Osteoblast (primary cell): ENCODE measurements around the gene CCT2. TPM values are rescaled to one million over a fixed set of nuclear protein-coding genes. Genes with fewer than 3 reads are reported as not detected.

Experiments
- DNase-seq: peaks from one replicate; pipeline ENCODE4 v3.0.0; 2011; ENCODE audit warnings: low spot score, mixed read lengths; ENCODE audit not compliant: insufficient read length; ENCODE audit errors: missing footprints
- H2AFZ ChIP-seq: 2 replicates; pipeline ENCODE4 v1.6.0; 2011; ENCODE audit warnings: mild to moderate bottlenecking, low read length
- H3K27ac ChIP-seq: 2 replicates; pipeline ENCODE4 v1.5.1; 2011; ENCODE audit warnings: mild to moderate bottlenecking, low read depth, low read length, moderate library complexity
- H3K27me3 ChIP-seq: 2 replicates; pipeline ENCODE4 v1.6.0; 2012; ENCODE audit warnings: mild to moderate bottlenecking, control low read depth, inconsistent platforms, low read length, moderate library complexity; ENCODE audit not compliant: insufficient read depth
- H3K36me3 ChIP-seq: 2 replicates; pipeline ENCODE4 v1.5.1; 2011; ENCODE audit warnings: mild to moderate bottlenecking, low read length, control low read depth, moderate library complexity; ENCODE audit not compliant: insufficient read depth
- H3K4me1 ChIP-seq: 2 replicates; pipeline ENCODE4 v1.5.1; 2011; ENCODE audit warnings: mild to moderate bottlenecking, low read length, control low read depth, moderate library complexity; ENCODE audit not compliant: insufficient read depth
- H3K4me2 ChIP-seq: 2 replicates; pipeline ENCODE4 v1.6.0; 2011; ENCODE audit warnings: mild to moderate bottlenecking, low read length; ENCODE audit not compliant: insufficient read depth
- H3K4me3 ChIP-seq: fragments of 200-600 bp; sonication (generic); 3 replicates; pipeline ENCODE4 v1.5.1; 2012; ENCODE audit warnings: mild to moderate bottlenecking, low read length, inconsistent platforms; ENCODE audit not compliant: insufficient read depth
- H3K79me2 ChIP-seq: 2 replicates; pipeline ENCODE4 v1.6.0; 2012; ENCODE audit warnings: mild to moderate bottlenecking, low read length, control low read depth, inconsistent platforms; ENCODE audit not compliant: insufficient read depth
- H3K9me3 ChIP-seq: 2 replicates; pipeline ENCODE4 v1.5.1; 2011; ENCODE audit warnings: low read depth, low read length, control low read depth
- H4K20me1 ChIP-seq: 2 replicates; pipeline ENCODE4 v1.6.0; 2012; ENCODE audit warnings: mild to moderate bottlenecking, low read length, control low read depth; ENCODE audit not compliant: insufficient read depth
- CTCF ChIP-seq: IDR thresholded peaks from 2 replicates; pipeline ENCODE4 v1.5.1; 2011; ENCODE audit warnings: mild to moderate bottlenecking, low read depth, low read length, moderate library complexity; ENCODE audit errors: extremely low read depth
- total RNA-seq: library from RNA; depleted of rRNA; stranded (reverse); fragments of >200 nt; gene quantifications from 2 replicates; pipeline ENCODE4 v1.2.3, GENCODE V29; 2012

The CCT2 gene
- total RNA-seq, 1 donor, result 187 TPM

GRCh38 chr12:69588527-69588926 lies 3.3 kb downstream of the CCT2 start:
- H3K27ac ChIP-seq, result no peak overlapping the region
- peaks cover 4% of the 10 kb centered on the region for H3K4me1 ChIP-seq
- H3K4me2 ChIP-seq, result no peak overlapping the region
- no peak overlapping the region for H2AFZ ChIP-seq
- peaks cover 34% of the 10 kb centered on the region for H3K79me2 ChIP-seq
- peaks cover 65% of the 10 kb centered on the region for H3K36me3 ChIP-seq
- H3K9me3 ChIP-seq, result no peaks in the 10 kb centered on the region
- H3K27me3 ChIP-seq, result no peaks in the 10 kb centered on the region
- no peak for DNase-seq
- no peak overlapping the region for H3K4me3 ChIP-seq
- no peak for TF ChIP-seq CTCF
- peaks cover 10% of the 10 kb centered on the region for H4K20me1 ChIP-seq

GRCh38 chr12:69589082-69589481 lies 3.8 kb downstream of the CCT2 start:
- peaks cover 71% of the 10 kb centered on the region for H3K36me3 ChIP-seq
- H3K9me3 ChIP-seq, result no peaks in the 10 kb centered on the region
- peaks cover 4% of the 10 kb centered on the region for H3K4me1 ChIP-seq
- DNase-seq, result no peak
- H4K20me1 ChIP-seq, result peaks cover 10% of the 10 kb centered on the region
- TF ChIP-seq CTCF, result no peak
- H3K79me2 ChIP-seq, result peaks cover 34% of the 10 kb centered on the region
- no peak overlapping the region for H3K4me2 ChIP-seq
- H3K27me3 ChIP-seq, result no peaks in the 10 kb centered on the region
- H2AFZ ChIP-seq, result no peak overlapping the region
- H3K4me3 ChIP-seq, result no peak overlapping the region
- no peak overlapping the region for H3K27ac ChIP-seq

- no peak for DNase-seq
- Histone ChIP-seq H3K36me3 (peaks cover 90% of the 10 kb centered on the region), H3K27ac (no peak overlapping the region), H3K79me2 (peaks cover 5% of the 10 kb centered on the region), H3K4me1 (no peaks in the 10 kb centered on the region), H2AFZ (no peak overlapping the region), H3K4me3 (no peak overlapping the region), H3K9me3 (no peaks in the 10 kb centered on the region), H3K4me2 (no peak overlapping the region), H4K20me1 (peaks cover 1% of the 10 kb centered on the region), H3K27me3 (no peaks in the 10 kb centered on the region)
- TF ChIP-seq CTCF, result no peak
Measured at GRCh38 chr12:69595689-69596088, 10.4 kb downstream of the CCT2 start.

- no peak for TF ChIP-seq CTCF
Measured at GRCh38 chr12:69598174-69598753, 13.0 kb downstream of the CCT2 start.

More at GRCh38 chr12:69598174-69598753, 13.0 kb downstream of the CCT2 start:
- no peaks in the 10 kb centered on the region for H3K4me1 ChIP-seq
- DNase-seq, result no peak
- no peak overlapping the region for H3K4me3 ChIP-seq
- H3K79me2 ChIP-seq, result no peaks in the 10 kb centered on the region
- H3K4me2 ChIP-seq, result no peak overlapping the region
- H3K9me3 ChIP-seq, result no peaks in the 10 kb centered on the region
- H3K27me3 ChIP-seq, result no peaks in the 10 kb centered on the region
- H4K20me1 ChIP-seq, result peaks cover 3% of the 10 kb centered on the region
- H2AFZ ChIP-seq, result no peak overlapping the region
- no peak overlapping the region for H3K27ac ChIP-seq
- H3K36me3 ChIP-seq, result peaks cover 76% of the 10 kb centered on the region
